ENCODE results near the gene DCAF8L2.
"Not testable (repeated sequence)": the region's sequence is repeated elsewhere in the genome, so short reads cannot be mapped to it uniquely, and the experiment has no call there.

Gene DCAF8L2

GRCh38 chrX:27680726-27681125 lies 90.6 kb downstream of the DCAF8L2 start:
- TF ChIP-seq TAF1 (IDR thresholded peaks at IDR 0.05; ENCODE audit: borderline replicate concordance, low read depth, low read length) (no peak), POLR2AphosphoS5 (IDR thresholded peaks at IDR 0.05; ENCODE audit: low read depth, low read length) (no peak), POLR2A (IDR thresholded peaks at IDR 0.05; ENCODE audit: low read depth, low read length) (no peak)
- FAIRE-seq = no peak
- no peak for DNase-seq (ENCODE audit: insufficient read length)

GRCh38 chrX:27683566-27684208 lies 93.5 kb downstream of the DCAF8L2 start:
- DNase-seq (ENCODE audit: insufficient read length) = not testable (repeated sequence)
- FAIRE-seq = peak; percentile 44

DNA sequence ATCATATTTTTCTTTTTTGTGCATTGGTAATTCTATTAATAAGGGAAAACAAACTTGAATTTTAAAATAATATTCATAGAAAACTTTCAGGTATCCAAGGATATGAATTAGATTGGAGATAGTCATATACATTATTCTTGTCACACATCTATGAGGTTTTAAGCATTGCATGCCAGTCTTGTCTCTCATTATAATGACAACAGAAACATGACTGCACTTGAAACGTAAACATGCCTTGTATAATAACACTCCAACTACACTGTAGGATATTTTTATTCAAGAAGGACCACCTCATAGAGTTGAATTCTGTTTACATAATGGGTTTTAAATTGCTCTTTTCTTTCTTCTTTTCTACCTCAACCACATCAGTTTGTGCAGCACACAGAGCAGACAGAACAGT lies 104.5 kb downstream of the DCAF8L2 start:
- no peak for FAIRE-seq
- TF ChIP-seq POLR2A (IDR thresholded peaks at IDR 0.05; ENCODE audit: low read depth, low read length) = no peak
- no peak for TF ChIP-seq POLR2AphosphoS5 (IDR thresholded peaks at IDR 0.05; ENCODE audit: low read depth, low read length)
- TF ChIP-seq TAF1 (IDR thresholded peaks at IDR 0.05; ENCODE audit: borderline replicate concordance, low read depth, low read length) = no peak
- DNase-seq (ENCODE audit: insufficient read length) = no peak

- no peak for DNase-seq (ENCODE audit: insufficient read length)
- FAIRE-seq = no peak
- no peak for TF ChIP-seq TAF1 (IDR thresholded peaks at IDR 0.05; ENCODE audit: borderline replicate concordance, low read depth, low read length)
- TF ChIP-seq POLR2AphosphoS5 (IDR thresholded peaks at IDR 0.05; ENCODE audit: low read depth, low read length) = no peak
- no peak for TF ChIP-seq POLR2A (IDR thresholded peaks at IDR 0.05; ENCODE audit: low read depth, low read length)
These were observed 116.4 kb downstream of the DCAF8L2 start for GRCh38 chrX:27706526-27706925.

DNA sequence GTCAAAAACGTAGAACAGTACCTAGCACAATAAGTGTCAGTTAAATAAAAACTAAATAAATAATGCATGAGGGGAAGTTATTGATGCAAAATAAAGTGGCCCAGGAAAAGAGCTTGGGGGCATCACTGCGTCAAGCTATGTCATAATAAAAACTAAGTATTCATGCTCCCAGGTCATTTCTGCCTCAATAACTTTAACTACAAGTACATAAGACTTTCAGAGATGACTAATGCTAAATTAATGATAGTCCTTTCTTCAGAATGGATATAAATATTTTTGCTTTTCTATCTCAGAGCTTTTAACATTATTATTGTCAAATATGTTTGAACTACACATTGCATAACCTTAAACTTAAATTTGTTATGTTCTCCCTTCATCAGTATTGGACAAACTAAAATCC lies 125.5 kb downstream of the DCAF8L2 start:
- TF ChIP-seq POLR2A (IDR thresholded peaks at IDR 0.05; ENCODE audit: low read depth, low read length) (no peak), POLR2AphosphoS5 (IDR thresholded peaks at IDR 0.05; ENCODE audit: low read depth, low read length) (no peak), TAF1 (IDR thresholded peaks at IDR 0.05; ENCODE audit: borderline replicate concordance, low read depth, low read length) (no peak)
- FAIRE-seq (no peak), DNase-seq (ENCODE audit: insufficient read length) (no peak)

- TF ChIP-seq TAF1 (IDR thresholded peaks at IDR 0.05; ENCODE audit: borderline replicate concordance, low read depth, low read length) = no peak
- no peak for TF ChIP-seq POLR2AphosphoS5 (IDR thresholded peaks at IDR 0.05; ENCODE audit: low read depth, low read length)
- TF ChIP-seq POLR2A (IDR thresholded peaks at IDR 0.05; ENCODE audit: low read depth, low read length) = no peak
- no peak for DNase-seq (ENCODE audit: insufficient read length)
- FAIRE-seq = no peak
These were observed 138.1 kb downstream of the DCAF8L2 start for GRCh38 chrX:27728291-27728690.

- FAIRE-seq (no peak), DNase-seq (ENCODE audit: insufficient read length) (no peak)
- TF ChIP-seq TAF1 (IDR thresholded peaks at IDR 0.05; ENCODE audit: borderline replicate concordance, low read depth, low read length) (no peak), POLR2A (IDR thresholded peaks at IDR 0.05; ENCODE audit: low read depth, low read length) (no peak), POLR2AphosphoS5 (IDR thresholded peaks at IDR 0.05; ENCODE audit: low read depth, low read length) (no peak)
These were observed 141.8 kb downstream of the DCAF8L2 start for GRCh38 chrX:27731962-27732361.

- FAIRE-seq (no peak), DNase-seq (ENCODE audit: insufficient read length) (no peak)
- TF ChIP-seq POLR2AphosphoS5 (IDR thresholded peaks at IDR 0.05; ENCODE audit: low read depth, low read length) = no peak
- TF ChIP-seq POLR2A (IDR thresholded peaks at IDR 0.05; ENCODE audit: low read depth, low read length) = no peak
- no peak for TF ChIP-seq TAF1 (IDR thresholded peaks at IDR 0.05; ENCODE audit: borderline replicate concordance, low read depth, low read length)
These were observed 145.8 kb downstream of the DCAF8L2 start for GRCh38 chrX:27735914-27736313.

DNA sequence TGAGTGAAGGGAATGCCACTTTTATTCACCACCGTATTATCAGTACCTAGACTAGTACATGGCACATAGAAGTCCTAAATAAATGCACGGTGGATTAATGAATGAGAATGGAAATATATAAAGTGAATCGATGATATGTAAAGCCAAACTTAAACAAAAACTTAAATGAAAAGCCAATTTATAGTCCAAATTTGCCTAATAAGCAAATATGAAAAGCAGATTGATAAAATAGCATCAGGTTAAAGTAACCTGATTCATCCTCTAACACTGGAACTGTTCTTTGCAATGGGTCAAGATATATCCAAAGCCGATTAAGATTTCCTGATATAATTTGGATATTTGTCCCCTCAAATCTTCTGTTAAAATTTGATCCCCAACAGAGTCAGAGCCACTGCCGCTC lies 150.8 kb downstream of the DCAF8L2 start:
- TF ChIP-seq POLR2A (IDR thresholded peaks at IDR 0.05; ENCODE audit: low read depth, low read length) (no peak), POLR2AphosphoS5 (IDR thresholded peaks at IDR 0.05; ENCODE audit: low read depth, low read length) (no peak), TAF1 (IDR thresholded peaks at IDR 0.05; ENCODE audit: borderline replicate concordance, low read depth, low read length) (no peak)
- FAIRE-seq (no peak), DNase-seq (ENCODE audit: insufficient read length) (no peak)

DNA sequence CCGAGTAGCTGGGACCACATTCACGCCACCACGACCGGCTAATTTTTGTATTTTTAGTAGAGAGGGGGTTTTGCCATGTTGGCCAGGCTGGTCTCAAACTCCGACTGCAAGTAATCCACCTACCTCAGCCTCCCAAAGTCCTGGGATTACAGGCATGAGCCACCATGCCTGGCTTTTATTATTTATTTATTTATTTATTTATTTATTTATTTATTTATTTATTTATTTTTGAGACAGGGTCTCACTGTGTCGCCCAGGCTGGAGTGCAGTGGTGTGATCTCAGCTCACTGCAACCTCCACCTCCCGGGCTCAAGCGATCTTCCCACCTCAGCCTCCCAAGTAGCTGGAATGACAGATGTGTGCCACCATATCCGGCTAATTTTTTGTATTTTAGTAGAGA lies 153.4 kb downstream of the DCAF8L2 start:
- FAIRE-seq = not testable (repeated sequence)

GRCh38 chrX:27746516-27746915 lies 156.4 kb downstream of the DCAF8L2 start:
- FAIRE-seq = no peak
- no peak for DNase-seq (ENCODE audit: insufficient read length)
- TF ChIP-seq POLR2A (IDR thresholded peaks at IDR 0.05; ENCODE audit: low read depth, low read length) = no peak
- no peak for TF ChIP-seq POLR2AphosphoS5 (IDR thresholded peaks at IDR 0.05; ENCODE audit: low read depth, low read length)
- TF ChIP-seq TAF1 (IDR thresholded peaks at IDR 0.05; ENCODE audit: borderline replicate concordance, low read depth, low read length) = no peak

More for the DNA sequence above, 153.4 kb downstream of the DCAF8L2 start:
- DNase-seq (ENCODE audit: insufficient read length) = not testable (repeated sequence)

DNA sequence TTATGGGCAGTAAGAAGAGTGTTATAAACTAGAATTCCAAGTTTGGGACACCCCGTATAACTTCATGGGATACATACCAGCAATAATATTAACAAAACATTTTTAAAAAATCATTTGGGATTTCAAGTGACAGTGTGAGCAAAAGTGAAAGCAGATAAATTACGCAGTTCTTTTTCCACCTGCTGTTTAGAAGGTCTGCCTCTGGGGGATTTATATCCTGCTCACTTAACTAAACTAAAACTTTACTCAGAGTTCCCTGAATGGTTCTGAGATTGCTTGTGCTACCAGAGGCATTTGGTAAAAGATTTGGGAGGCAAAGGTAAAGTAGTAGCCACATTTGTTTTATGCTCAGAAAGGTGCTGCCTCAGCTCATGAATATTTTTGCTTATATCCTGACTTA lies 160.2 kb downstream of the DCAF8L2 start:
- FAIRE-seq = peak; percentile 58

DNA sequence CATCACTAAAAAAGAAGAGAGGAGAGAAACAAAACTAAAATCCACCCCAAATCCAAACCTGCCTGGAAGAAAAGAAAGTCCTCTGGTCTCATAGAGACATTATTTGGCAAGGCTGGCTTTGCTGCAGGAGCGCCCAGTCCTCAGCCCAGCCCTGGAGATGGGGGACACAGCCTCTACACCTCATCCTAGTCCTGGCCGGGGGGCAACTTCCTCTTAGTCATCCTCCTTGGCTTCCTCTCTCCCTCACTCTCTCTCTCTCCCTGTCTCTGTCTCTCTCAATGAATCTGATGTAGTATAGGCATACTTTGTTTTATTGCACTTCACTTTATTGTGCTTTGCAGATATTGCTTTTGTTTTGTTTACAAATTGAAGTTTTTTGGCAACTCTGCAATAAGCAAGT lies 161.8 kb downstream of the DCAF8L2 start:
- FAIRE-seq = no peak
- TF ChIP-seq TAF1 (IDR thresholded peaks at IDR 0.05; ENCODE audit: borderline replicate concordance, low read depth, low read length) (no peak), POLR2AphosphoS5 (IDR thresholded peaks at IDR 0.05; ENCODE audit: low read depth, low read length) (no peak), POLR2A (IDR thresholded peaks at IDR 0.05; ENCODE audit: low read depth, low read length) (no peak)
- no peak for DNase-seq (ENCODE audit: insufficient read length)

More for the DNA sequence above, 160.2 kb downstream of the DCAF8L2 start:
- DNase-seq (ENCODE audit: insufficient read length) = not testable (repeated sequence)

Data from GM12892 (cell line).